NOMO-1 treated with DMSO at 0.1 percent for 48 hours (cell line): ENCODE data around the gene TGM6.

Experiments
- DNase-seq: peaks from one replicate; lab custom pipeline; 2025; ENCODE audit not compliant: unreplicated experiment; lab: John Stamatoyannopoulos, UW

Gene TGM6

GRCh38 chr20:2480381-2480780, 99.7 kb downstream of the TGM6 start:
- no peak for DNase-seq
